ENCODE data around the gene EEF1A2.

- no peak for TF ChIP-seq POLR2A (IDR thresholded peaks at IDR 0.05; ENCODE audit: low read depth, low read length)
- no peak for TF ChIP-seq POLR2AphosphoS5 (IDR thresholded peaks at IDR 0.05; ENCODE audit: low read depth, low read length)
- TF ChIP-seq TAF1 (IDR thresholded peaks at IDR 0.05; ENCODE audit: low read depth, low read length) = no peak
- no peak for TF ChIP-seq SPI1 (IDR thresholded peaks at IDR 0.05; ENCODE audit: low read depth, low read length)
- TF ChIP-seq POU2F2 (IDR thresholded peaks at IDR 0.05; ENCODE audit: low read depth, low read length) = no peak
Observed at GRCh38 chr20:63463400-63464288, 35.2 kb downstream of the EEF1A2 start.

Data from GM12891 (cell line).